GM12891 (cell line): ENCODE data around the gene SLC5A10.

Experiments
- DNase-seq: peaks from one replicate; pipeline ENCODE4 v3.0.0; 2011; ENCODE audit warnings: low spot score; ENCODE audit not compliant: insufficient read length
- FAIRE-seq: peaks from 2 replicates; lab custom pipeline; 2011; peaks lifted over from hg19 to GRCh38; lab: Jason Lieb, UNC
- PAX5 ChIP-seq: IDR thresholded peaks from 2 replicates; pipeline ENCODE4 v1.6.1; 2011; ENCODE audit warnings: low read length, moderate library complexity, mild to moderate bottlenecking; ENCODE audit not compliant: insufficient read depth, severe bottlenecking
- POLR2A ChIP-seq: IDR thresholded peaks from 2 replicates; pipeline ENCODE4 v1.6.1; 2011; ENCODE audit warnings: low read depth, low read length, control low read depth
- POLR2AphosphoS5 ChIP-seq: IDR thresholded peaks from 2 replicates; pipeline ENCODE4 v1.6.1; 2011; ENCODE audit warnings: low read depth, low read length, control low read depth
- POU2F2 ChIP-seq: IDR thresholded peaks from 2 replicates; pipeline ENCODE4 v1.6.1; 2011; ENCODE audit warnings: low read depth, mild to moderate bottlenecking, control low read depth, low read length, moderate library complexity
- SPI1 ChIP-seq: IDR thresholded peaks from 2 replicates; pipeline ENCODE4 v1.6.1; 2011; ENCODE audit warnings: low read depth, low read length, control low read depth
- TAF1 ChIP-seq: IDR thresholded peaks from 2 replicates; pipeline ENCODE4 v1.6.1; 2011; ENCODE audit warnings: low read depth, low read length, control low read depth

Gene SLC5A10

GRCh38 chr17:18970582-18971480 is 18.9 kb downstream of the SLC5A10 start:
- TF ChIP-seq SPI1: no peak
- no peak for TF ChIP-seq POLR2A
- no peak for TF ChIP-seq POLR2AphosphoS5
- no peak for TF ChIP-seq PAX5
- TF ChIP-seq TAF1: no peak
- TF ChIP-seq POU2F2: no peak
- FAIRE-seq (no peak), DNase-seq (no peak)

DNA sequence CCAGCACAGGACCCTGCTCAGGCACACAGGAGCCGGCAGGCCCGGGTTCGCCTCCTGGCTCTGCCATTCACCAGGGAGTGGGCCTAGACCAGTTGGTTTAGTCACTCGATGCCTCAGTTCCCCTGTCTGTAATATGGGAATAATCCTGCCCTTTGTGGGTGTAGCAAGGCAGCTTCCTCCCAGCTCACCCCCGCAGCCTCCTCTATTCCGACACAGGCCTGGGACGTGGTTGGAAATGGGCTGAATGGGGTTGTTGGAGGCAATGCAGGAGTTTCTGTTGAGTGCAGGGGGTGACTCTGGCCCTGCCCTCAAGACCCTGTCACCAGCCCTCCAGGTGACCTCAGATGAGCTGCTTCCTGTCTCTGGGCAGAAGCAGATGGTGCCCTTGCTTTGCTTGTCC is 19.8 kb downstream of the SLC5A10 start:
- FAIRE-seq (no peak), DNase-seq (no peak)
- TF ChIP-seq SPI1 (no peak), PAX5 (no peak)

- DNase-seq (no peak), FAIRE-seq (no peak)
- TF ChIP-seq SPI1: no peak
- TF ChIP-seq TAF1: no peak
These were observed 22.6 kb downstream of the SLC5A10 start for GRCh38 chr17:18974407-18975149.

DNA sequence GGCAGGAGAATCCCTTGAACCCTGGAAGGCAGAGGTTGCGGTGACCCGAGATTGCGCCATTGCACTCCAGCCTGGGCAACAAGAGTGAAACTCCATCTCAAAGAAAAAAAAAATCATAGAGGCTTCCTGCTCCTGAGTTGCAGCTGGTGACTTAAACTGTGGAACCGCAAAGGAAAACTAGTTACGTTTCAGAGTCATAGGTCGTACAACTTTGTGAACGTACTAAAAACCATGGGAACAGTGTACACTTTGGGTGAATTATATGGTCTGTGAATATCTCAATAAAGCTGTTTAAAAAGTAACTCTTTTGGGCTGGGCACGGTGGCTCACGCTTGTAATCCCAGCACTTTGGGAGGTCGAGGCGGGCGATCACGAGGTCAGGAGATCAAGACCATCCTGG is 23.6 kb downstream of the SLC5A10 start:
- no peak for DNase-seq
- no peak for FAIRE-seq
- no peak for TF ChIP-seq SPI1
- TF ChIP-seq POLR2A: no peak
- TF ChIP-seq TAF1: no peak
- TF ChIP-seq POU2F2: no peak
- no peak for TF ChIP-seq PAX5
- no peak for TF ChIP-seq POLR2AphosphoS5

DNA sequence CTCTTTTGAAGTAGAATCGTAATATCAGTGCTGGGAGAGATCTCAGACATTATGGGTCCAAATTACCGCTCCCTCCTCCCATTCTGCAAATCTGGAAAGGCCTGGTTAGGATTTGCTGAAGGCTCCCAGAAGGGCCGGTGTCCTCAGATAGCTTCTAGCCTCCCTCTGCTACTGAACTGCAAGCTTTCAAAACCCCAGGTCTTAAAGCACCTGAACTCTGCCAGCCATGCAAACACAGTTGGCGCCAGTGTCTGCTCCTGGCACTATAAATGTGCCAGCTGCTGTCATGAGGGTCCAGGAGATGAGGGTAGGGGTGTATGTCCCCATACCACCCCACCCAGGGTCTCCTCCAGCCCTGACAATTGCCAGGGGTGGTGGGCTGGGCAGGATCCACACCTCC is 24.2 kb downstream of the SLC5A10 start:
- DNase-seq: no peak
- FAIRE-seq: no peak
- no peak for TF ChIP-seq POLR2AphosphoS5

GRCh38 chr17:18977021-18977420 is 25.1 kb downstream of the SLC5A10 start:
- DNase-seq (no peak), FAIRE-seq (no peak)

DNA sequence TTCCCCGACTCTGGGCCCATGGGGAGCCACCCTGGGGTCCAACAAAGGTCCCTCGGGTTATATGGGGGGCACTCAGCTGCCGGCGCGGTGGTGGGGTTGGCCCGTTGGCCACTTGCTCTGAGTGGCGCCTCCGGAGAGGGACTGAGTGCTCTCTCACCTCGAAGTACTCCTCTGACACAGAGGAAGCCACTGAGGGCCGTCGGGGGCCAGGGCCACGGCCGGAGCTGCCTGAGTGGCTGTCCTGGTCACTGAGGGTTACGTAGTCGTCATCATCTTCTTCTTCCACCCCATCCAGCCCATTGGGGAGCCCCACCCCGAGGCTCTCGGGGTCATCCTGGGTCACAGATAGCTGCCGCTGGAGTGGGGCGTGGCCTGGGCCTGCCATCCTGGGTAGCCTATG is 25.7 kb downstream of the SLC5A10 start:
- TF ChIP-seq PAX5 (no peak), POLR2A (no peak), TAF1 (no peak)
- FAIRE-seq (no peak), DNase-seq (no peak)

More at GRCh38 chr17:18977021-18977420, 25.1 kb downstream of the SLC5A10 start:
- TF ChIP-seq TAF1: no peak
- TF ChIP-seq SPI1: no peak
- no peak for TF ChIP-seq POLR2A
- TF ChIP-seq PAX5: no peak
- TF ChIP-seq POU2F2: no peak
- TF ChIP-seq POLR2AphosphoS5: no peak

DNA sequence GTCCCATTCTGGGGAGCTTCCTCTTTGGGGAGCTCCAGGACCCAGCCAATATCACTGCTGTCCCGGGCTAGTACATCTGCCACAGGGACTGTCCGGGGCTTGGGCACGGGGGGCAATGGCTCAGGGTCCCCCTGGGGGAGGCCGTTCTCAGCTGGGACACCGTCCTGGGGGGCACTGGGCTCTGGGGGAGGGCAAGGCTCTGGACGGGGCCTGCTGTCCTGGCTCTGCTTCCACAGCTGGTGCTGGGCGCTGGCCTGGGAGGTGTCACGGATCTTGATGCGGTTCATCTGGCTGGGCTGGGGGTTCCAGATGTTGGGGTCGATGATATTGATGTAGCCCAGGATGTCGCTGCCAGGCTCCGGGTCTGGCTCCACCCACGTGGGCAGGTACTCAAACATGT is 26.1 kb downstream of the SLC5A10 start:
- FAIRE-seq: no peak
- no peak for TF ChIP-seq POLR2AphosphoS5
- TF ChIP-seq POLR2A: no peak
- TF ChIP-seq POU2F2: no peak
- TF ChIP-seq PAX5: no peak
- no peak for TF ChIP-seq SPI1
- TF ChIP-seq TAF1: no peak
- DNase-seq: no peak

DNA sequence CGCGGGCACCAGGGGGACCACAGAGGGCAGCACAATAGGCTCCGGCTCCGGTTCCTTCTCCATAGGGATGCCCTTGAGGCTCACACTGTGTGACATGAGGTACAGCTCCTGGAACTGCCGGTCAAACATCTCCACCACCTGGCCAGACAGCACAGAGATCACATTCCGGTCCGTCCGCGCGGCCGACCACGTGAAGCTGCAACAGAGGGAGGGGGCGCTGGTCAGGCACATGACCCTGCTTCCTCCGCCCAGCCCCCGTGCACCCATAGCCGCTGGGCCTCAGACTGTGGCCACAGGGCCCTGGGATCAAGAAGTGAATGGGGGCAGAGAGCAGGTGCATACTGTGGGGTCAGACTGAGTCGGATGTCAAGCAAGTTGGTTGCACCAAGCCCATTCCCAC is 26.7 kb downstream of the SLC5A10 start:
- no peak for DNase-seq
- TF ChIP-seq POU2F2: no peak
- TF ChIP-seq SPI1: no peak
- no peak for TF ChIP-seq POLR2AphosphoS5
- TF ChIP-seq PAX5: no peak
- no peak for TF ChIP-seq TAF1
- TF ChIP-seq POLR2A: no peak
- FAIRE-seq: no peak

DNA sequence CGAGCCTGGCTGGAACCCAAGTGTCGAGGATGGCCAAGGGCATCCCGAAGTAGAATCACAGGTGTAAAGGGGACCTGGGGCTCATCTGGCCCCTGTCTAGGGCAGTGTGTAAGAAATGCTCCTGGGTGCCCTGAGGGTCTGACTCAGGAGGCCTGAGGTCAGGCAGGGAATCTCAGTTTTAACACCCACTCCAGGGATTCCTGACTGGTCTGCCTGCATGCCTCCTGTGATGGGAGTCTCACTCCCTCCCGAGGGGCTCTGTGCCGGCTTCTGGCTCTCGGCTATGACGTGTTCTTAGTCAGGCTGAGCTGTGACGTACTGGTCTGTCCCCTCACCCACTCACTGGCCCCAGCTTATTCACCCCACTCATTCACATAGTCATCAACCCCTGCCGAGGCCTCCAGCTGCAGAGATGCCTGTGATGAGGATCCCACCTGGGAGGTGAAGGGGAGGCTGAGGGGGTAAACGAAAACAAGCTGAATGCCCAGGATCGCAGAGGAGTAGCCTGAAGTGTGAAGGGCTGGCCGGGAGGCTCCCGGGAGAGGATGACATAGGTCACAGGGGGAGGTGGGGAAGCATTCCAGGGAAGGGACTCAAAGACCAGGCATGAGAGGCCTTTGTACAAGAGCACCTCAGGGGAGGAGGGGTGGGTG is 28.8 kb downstream of the SLC5A10 start:
- FAIRE-seq (no peak), DNase-seq (no peak)
- TF ChIP-seq POLR2A: no peak
- TF ChIP-seq SPI1: no peak
- no peak for TF ChIP-seq POU2F2
- TF ChIP-seq PAX5: no peak
- no peak for TF ChIP-seq POLR2AphosphoS5
- TF ChIP-seq TAF1: no peak
